ENCODE results near the gene BCO2. TPM values are rescaled to one million over a fixed set of nuclear protein-coding genes. Genes with fewer than 3 reads are reported as not detected.

BCO2 gene
- total RNA-seq, 1 experiment from 2014 or later = 0.31 TPM

DNA sequence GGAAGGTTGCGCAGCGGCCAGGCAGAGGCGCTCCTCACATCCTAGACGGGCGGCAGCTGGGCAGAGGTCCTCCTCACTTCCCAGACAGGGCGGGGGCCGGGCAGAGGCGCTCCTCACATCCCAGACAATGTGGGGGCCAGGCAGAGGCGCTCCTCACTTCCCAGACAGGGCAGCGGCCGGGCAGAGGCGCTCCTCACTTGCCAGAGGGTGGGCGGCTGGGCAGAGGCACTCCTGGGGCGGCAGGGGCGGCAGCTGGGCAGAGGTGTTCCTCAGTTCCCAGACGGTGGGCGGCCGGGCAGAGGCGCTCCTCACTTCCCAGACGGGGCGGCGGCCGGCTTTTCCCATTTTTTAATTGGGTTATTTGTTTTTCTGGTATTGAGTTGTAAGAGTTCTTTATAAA is 30.8 kb downstream of the BCO2 start:
- no peak overlapping the region for H2BK20ac ChIP-seq (ENCODE audit: low read depth, low read length, poor library complexity, severe bottlenecking)
- H3T11ph ChIP-seq (ENCODE audit: low read length) = no peak overlapping the region
- no peaks in the 10 kb centered on the region for H3K27me3 ChIP-seq (ENCODE audit: insufficient read depth, low read length)
- no peak overlapping the region for H3K4me2 ChIP-seq (ENCODE audit: insufficient read depth, insufficient read length, low read length)
- peaks cover 12% of the 10 kb centered on the region for H3K27me3 Mint-ChIP-seq (ENCODE audit: low read depth)
- H3K27ac Mint-ChIP-seq = no peak overlapping the region
- no peak overlapping the region for H4K5ac ChIP-seq (ENCODE audit: insufficient read length, low read depth, low read length)
- no peak overlapping the region for H3K4ac ChIP-seq (ENCODE audit: low read depth, low read length)
- no peaks in the 10 kb centered on the region for H3K79me1 ChIP-seq (ENCODE audit: insufficient read depth, low read depth, low read length, poor library complexity, severe bottlenecking)
- no peaks in the 10 kb centered on the region for H3K79me2 ChIP-seq (ENCODE audit: insufficient read depth, low read length)
- H3K23ac ChIP-seq (ENCODE audit: insufficient read length, low read depth, low read length) = no peak overlapping the region
- H3K9ac ChIP-seq (ENCODE audit: extremely low read depth, insufficient read length, low read length) = no peak overlapping the region
- H3K56ac ChIP-seq (ENCODE audit: insufficient read length, low read depth, low read length) = no peak overlapping the region
- TF ChIP-seq CTCF (conservative IDR thresholded peaks at IDR 0.05) = no peak
- no peak for DNase-seq
- no peak overlapping the region for H3K4me3 Mint-ChIP-seq
- H3K9me3 ChIP-seq (ENCODE audit: control insufficient read depth, low read depth, low read length) = no peaks in the 10 kb centered on the region
- no CpG with 5 or more reads among the region's 23 CpGs for WGBS (ENCODE audit: extremely low coverage, insufficient read length, low lambda C conversion rate)
- no peak overlapping the region for H2AFZ ChIP-seq (ENCODE audit: low read length)
- no peak overlapping the region for H2BK120ac ChIP-seq (ENCODE audit: low read depth, low read length, poor library complexity, severe bottlenecking)
- no peak overlapping the region for H4K91ac ChIP-seq (ENCODE audit: insufficient read length, low read depth, low read length)
- H4K8ac ChIP-seq (replicated peaks; ENCODE audit: insufficient read length, low read depth, low read length) = no peak overlapping the region
- no peaks in the 10 kb centered on the region for H3K4me1 ChIP-seq (ENCODE audit: insufficient read depth, low read length)
- no peak overlapping the region for H2BK5ac ChIP-seq (ENCODE audit: insufficient read length, low read length)
- no peak overlapping the region for H3K18ac ChIP-seq (ENCODE audit: insufficient read length, low read depth, low read length)
- H2BK15ac ChIP-seq (ENCODE audit: low read depth, low read length) = no peak overlapping the region
- H2BK12ac ChIP-seq (ENCODE audit: insufficient read length, low read depth, low read length) = no peak overlapping the region
- H3K14ac ChIP-seq (ENCODE audit: insufficient read depth, low read length) = no peak overlapping the region
- H3K4me1 Mint-ChIP-seq = no peaks in the 10 kb centered on the region
- H3K27ac ChIP-seq (ENCODE audit: insufficient read length, low read depth, low read length) = no peak overlapping the region
- H4K20me1 ChIP-seq (ENCODE audit: control insufficient read depth, insufficient read depth, insufficient read length) = no peaks in the 10 kb centered on the region
- H2AK5ac ChIP-seq (ENCODE audit: insufficient read length, low read length) = no peak overlapping the region
- H3K23me2 ChIP-seq (ENCODE audit: insufficient read length, low read depth, low read length, poor library complexity, severe bottlenecking) = no peaks in the 10 kb centered on the region
- H3K36me3 Mint-ChIP-seq (ENCODE audit: insufficient read depth in 1 of 3, low read depth in 3 of 3) = peaks cover 0 to 4% (median 0%) of the 10 kb centered on the region in 3 experiments; a peak in 1 of 7 replicates
- H3K9me3 Mint-ChIP-seq = peaks cover 5% of the 10 kb centered on the region in 2 experiments; a peak in 4 of 5 replicates
